NOMO-1 treated with DMSO at 0.1 percent for 48 hours (cell line): ENCODE data around the gene TGFB3.
"Not testable (repeated sequence)": the region's sequence is repeated elsewhere in the genome, so short reads cannot be mapped to it uniquely, and the experiment has no call there.

Experiments
- DNase-seq: peaks from one replicate; lab custom pipeline; 2025; ENCODE audit not compliant: unreplicated experiment; lab: John Stamatoyannopoulos, UW

The TGFB3 gene

DNA sequence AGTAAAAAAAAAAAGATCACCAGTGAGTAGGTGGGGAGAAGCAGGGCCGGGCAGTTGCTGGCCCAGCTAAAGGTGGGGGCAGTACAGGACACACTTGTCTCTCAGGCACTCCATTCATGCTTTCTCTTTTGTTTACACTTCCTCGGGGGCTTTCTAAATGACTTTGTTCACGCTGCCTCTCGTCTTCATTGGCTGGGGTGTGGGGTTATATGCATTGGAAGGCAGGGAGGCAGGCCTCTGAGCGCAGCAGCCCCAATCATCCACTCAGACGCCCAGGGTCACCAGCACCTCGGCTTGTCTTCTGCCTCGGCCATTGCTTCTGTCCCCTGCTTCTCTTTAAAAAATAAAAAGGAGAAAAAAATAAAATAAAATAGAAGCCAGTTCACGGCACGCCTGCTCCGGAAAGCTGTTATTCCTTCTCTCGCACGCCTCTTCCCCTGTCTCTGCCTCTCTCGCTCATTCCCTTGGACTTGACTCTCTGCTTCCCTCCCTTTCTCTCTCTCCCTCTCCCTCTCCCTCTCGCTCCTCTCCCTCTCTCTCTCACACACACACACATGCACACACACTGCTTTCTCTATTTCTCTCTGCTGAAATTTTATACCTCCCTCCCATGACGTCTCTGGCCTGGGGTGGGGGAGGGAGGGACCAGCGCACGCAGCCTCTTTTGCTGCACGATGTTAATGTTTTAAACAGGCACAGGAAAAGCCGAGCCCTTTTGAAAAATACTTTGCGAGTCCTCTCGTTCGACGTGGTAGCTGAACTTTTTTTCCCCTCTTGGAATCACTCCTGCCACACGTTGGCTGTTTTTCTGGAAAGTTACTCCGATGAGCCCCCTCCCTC lies at the start of gene TGFB3:
TSS of gene TGFB3 (minus strand) at position 570 of the 840 bp plus-strand sequence. CDS start 1,102 bp downstream, outside the sequence.
- DNase-seq = no peak

DNA sequence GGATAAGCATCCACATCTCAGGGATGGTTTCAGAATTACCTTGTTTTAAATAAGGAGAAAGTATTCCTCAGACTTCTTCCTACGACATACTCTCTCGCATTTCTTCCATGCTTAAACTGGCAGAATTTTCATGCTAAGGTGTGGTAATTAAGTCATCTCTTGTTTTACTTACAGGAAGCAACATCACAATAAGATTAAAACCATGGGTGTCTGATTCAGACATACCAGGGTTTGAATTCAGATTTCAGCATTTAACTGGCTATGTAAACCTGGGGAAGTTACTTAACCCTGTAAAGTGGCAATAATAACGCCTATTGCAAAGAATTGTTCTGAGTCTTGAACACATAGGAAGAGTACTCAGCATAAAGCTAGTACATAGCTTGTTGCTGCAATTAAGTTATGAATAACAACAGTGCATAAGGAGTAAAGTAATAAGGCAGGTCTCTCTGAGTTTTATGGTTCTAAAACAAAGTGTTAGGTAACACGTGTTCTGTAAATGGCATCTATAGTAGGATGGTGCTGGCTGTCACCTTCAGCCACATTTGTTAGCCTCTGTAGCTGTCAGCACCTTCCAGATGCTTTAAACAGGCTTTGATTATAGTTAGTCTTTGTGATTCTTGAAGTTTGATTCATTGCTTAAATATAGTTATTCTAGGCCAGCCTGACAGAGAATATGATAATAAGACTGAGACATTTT lies 42.6 kb upstream of the TGFB3 start:
- no peak for DNase-seq

DNA sequence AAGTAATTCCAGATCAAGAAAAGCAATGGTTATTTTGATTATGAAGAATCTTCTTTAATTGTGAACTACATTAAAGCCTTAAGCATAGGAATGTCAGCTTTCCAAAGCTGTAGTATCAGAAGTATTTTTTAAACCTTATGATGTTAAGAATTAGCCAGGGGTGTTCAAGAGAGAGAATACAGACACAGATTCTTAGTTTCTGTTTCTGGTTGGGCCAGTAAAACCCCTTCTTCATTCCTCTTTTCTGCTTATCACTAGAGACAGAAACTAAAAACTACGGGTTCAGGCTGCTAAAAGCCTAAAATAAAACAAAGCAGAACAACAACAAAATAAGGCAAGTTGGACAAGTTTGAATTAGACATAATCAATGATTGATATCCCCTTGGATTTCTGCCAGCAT lies 42.0 kb upstream of the TGFB3 start:
- DNase-seq = no peak

- DNase-seq = no peak
Measured at GRCh38 chr14:76022991-76023390, 41.2 kb upstream of the TGFB3 start.

GRCh38 chr14:76019676-76020075 lies 37.9 kb upstream of the TGFB3 start:
- no peak for DNase-seq

DNA sequence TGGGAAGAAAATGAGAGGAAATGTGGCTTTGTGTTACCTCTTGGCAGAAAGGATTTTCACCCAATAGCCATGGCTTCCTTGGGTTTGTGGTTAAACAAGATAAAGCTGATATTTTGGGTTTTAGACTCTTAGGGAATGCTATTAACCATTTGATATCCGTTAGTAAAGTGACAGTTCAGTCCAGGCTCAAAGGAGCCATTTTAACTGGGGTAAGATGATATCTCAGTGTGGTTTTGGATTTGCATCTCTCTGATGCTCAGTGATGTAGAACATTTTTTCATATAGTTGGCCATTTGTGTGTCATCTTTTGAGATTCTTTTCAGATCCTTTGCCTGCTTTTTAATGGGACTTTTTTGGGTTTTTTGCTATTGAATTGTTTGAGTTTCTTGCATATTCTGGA lies 33.9 kb upstream of the TGFB3 start:
- DNase-seq = no peak

DNA sequence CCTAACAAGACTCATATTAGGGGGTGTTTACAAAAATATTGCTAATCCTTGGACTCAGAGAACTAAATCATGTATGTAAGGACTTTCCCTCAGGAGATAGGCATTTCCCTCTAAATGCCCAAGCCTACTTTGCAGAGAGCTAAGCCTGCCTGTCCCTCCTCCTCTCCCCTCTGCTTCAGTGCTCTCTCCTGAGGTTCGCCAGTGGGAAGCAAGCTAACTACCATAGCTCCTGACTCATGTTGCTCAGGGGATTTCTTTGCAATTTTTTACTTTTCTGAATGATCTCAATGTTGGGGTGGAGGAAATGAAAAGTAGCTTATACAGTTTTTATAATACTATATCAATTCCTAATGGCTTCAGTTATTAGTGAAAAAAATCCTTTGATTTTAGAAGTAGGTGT lies 33.4 kb upstream of the TGFB3 start:
- no peak for DNase-seq

DNA sequence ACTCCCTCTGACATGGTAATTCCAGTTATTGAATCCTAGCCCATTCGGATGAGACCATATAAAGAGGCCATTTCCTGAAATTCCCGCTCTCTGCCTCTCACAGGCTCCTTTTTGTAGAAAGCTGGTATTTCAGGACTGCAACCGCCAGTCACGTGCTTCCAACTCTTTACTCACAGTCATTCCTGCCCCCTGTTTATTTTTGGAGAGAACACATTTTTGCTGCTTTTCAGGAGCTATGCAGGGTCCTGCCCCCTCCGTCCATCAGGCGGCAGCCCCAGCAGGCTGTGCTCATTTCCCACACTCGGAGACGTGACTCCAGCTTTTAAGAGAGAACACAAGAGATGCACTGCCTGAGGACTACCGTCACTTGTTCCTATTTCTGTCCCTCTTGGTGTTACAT lies 30.6 kb upstream of the TGFB3 start:
- no peak for DNase-seq

DNA sequence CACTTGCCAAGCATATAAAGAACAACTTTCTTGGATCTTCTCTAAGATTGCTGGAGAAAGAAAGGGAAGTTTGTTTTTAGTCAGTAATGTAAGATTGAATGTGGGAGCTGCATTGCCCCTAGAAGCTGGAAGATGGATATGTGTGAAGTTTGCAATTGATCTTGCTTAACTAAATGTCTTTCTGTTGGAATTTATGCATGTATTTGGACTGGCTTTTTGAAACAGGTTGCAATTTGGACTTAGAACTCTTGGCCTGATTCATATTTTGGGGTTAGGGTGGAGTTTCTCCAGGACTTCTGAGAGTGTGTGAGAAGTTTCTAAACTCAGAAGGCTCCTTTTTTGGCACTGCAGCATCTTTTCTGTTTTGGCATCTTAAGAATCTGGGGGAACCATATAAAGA lies 30.1 kb upstream of the TGFB3 start:
- DNase-seq = no peak

DNA sequence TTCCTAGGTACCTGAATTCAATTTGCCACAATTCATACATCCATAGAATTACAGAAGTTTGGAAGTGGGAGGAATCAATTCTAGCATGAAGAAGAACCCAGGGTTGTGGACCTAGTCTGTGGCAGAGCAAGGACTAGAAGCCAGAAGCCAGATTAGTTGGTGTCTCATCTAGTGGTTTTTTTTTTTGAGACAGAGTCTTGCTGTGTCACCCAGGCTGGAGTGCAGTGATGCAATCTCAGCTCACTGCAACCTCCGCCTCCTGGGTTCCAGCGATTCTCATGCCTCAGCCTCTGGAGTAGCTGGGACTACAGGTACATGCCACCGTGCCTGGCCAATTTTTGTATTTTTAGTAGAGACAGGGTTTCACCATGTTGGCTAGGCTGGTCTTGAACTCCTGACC lies 27.8 kb upstream of the TGFB3 start:
- not testable (repeated sequence) for DNase-seq

GRCh38 chr14:76007852-76008251 lies 26.1 kb upstream of the TGFB3 start:
- DNase-seq = no peak

DNA sequence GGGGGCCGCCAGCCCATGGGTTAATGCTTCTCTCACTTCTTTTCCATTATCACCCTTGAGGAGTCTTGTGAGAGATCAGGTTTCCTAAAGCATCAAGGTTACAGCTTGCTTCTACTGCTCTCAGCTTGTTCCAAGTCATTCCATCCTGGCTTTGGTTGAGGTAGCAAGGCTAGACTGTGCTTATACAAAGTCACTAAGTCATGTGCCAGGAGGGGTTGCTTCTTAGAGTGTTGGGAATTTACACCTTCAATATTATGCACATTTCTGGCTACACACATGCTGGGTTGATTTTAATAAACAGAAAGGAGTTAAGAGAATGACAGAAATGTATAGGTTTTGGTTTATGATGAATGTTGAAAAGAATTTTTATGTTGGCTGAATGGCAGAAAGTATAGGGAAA lies 25.6 kb upstream of the TGFB3 start:
- no peak for DNase-seq

DNA sequence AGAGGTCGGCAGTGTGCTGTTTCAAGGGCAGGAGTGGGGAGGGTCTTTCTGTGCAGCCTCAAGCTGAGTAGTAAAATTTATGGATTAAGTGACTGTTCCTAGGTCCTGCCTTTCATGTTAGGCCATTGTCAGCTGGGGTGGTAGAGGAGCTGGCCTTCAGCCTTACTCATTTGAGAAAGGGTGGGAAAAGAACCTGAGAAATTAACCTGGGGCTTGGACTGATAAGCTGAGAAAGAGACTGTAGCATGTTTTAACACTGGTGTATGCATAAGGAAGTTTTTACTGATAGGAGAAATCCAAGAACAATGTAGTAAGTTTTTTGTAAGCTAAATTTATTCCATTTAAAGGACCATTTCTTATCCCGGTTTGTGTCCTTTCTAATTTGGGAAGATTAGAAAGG lies 24.5 kb upstream of the TGFB3 start:
- DNase-seq = no peak

- DNase-seq = no peak
Measured at GRCh38 chr14:76002383-76002782, 20.6 kb upstream of the TGFB3 start.

- no peak for DNase-seq
Measured at GRCh38 chr14:75999511-76000190, 17.9 kb upstream of the TGFB3 start.

DNA sequence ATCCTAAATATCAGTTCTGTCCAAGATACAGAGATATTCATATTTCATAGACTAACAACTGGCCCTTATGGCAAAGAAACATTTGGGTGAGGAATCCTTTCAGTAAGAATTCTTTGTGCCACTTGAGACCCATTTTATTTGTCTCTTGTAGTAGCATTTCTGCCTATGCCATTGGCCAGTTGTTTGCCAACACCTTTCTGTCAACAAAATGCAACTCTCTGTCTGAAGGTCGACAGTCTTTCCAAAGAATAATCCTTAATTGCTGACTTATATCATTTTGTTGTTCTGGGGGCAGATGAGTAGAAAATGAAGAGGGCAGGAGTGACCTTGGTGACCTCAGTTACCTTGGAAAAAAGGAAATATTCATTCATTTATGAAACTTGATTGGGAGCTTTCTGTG lies 14.7 kb upstream of the TGFB3 start:
- DNase-seq = no peak

GRCh38 chr14:75995372-75996041 lies 13.7 kb upstream of the TGFB3 start:
- no peak for DNase-seq

GRCh38 chr14:75993567-75994041 lies 11.8 kb upstream of the TGFB3 start:
- no peak for DNase-seq

- DNase-seq = no peak
Measured at GRCh38 chr14:75991753-75992152, 10.0 kb upstream of the TGFB3 start.

DNA sequence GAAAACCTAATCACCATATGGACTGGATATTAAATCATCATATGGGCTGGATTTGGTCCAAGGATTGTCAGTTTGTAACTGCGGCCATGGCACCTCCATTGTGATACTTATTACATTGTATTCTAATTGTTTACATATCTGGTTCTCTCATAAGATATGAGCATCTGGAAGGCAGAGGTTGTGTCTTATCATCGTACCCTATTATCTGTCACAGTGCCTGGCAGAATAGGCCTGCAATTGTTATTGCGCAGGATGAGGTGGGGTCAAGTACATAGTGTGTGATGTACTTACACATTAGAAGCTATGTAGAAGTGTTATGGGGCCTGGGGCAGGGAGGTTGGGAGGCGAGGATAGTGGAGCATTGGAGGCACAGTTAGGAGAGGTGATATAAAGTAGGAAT lies 8.5 kb upstream of the TGFB3 start:
- DNase-seq = no peak

- no peak for DNase-seq
Measured at GRCh38 chr14:75989134-75989533, 7.3 kb upstream of the TGFB3 start.
